ENCODE data around the gene LIN7B. TPM values are rescaled to one million over a fixed set of nuclear protein-coding genes. Genes with fewer than 3 reads are reported as not detected.

LIN7B gene
- total and polyA plus RNA-seq, 2 of the 8 experiments (the other 6 are each of a cell fraction or from before 2014, with no cell fraction given): 4.1 to 4.2 TPM

- no peak for TF ChIP-seq HDAC6 (IDR thresholded peaks at IDR 0.05; ENCODE audit: low read depth, low read length)
- TF ChIP-seq SUZ12 (IDR thresholded peaks at IDR 0.05; ENCODE audit: low read length): no peak
- TF ChIP-seq RFX5 (IDR thresholded peaks at IDR 0.05; ENCODE audit: borderline replicate concordance, low read depth, low read length): no peak
- TF ChIP-seq CHD1 (IDR thresholded peaks at IDR 0.05; ENCODE audit: low read depth, low read length): no peak
- no peak for TF ChIP-seq POU5F1 (IDR thresholded peaks at IDR 0.05; ENCODE audit: low read depth, low read length)
- no peak for TF ChIP-seq HDAC2 (IDR thresholded peaks at IDR 0.05; ENCODE audit: borderline replicate concordance in 1 of 2, low read depth in 2 of 2, low read length in 2 of 2)
- no peak for TF ChIP-seq SP4 (IDR thresholded peaks at IDR 0.05; ENCODE audit: low read length)
- TF ChIP-seq CBX8 (IDR thresholded peaks at IDR 0.05; ENCODE audit: borderline replicate concordance, low read depth, low read length): no peak
- no peak for TF ChIP-seq E2F6 (IDR thresholded peaks at IDR 0.05)
- POLR2A ChIA-PET (ENCODE audit: partially characterized antibody): interaction anchor here (1.4 kb wide), 1 partner anchor 10 kb away, joined by 4 read pairs; the partner anchor contains the start of gene CGB7
Observed at GRCh38 chr19:49067554-49067953, 46.6 kb upstream of the LIN7B start.

More at GRCh38 chr19:49067554-49067953, 46.6 kb upstream of the LIN7B start:
- H2BK15ac ChIP-seq (ENCODE audit: low read length): no peak overlapping the region
- no peak overlapping the region for H2BK20ac ChIP-seq (ENCODE audit: low read length)
- WGBS, 2 experiments (ENCODE audit: extremely low coverage in 1 of 2, insufficient coverage in 1 of 2, insufficient read length in 1 of 2, insufficient replicate concordance in 2 of 2, low coverage in 1 of 2, low lambda C conversion rate in 2 of 2, missing lambda C conversion rate in 1 of 2): 88% methylated on average over 3 of the region's 3 CpGs; no CpG with 5 or more reads in 1 of the 2 experiments
- no peak overlapping the region for H3K4me2 ChIP-seq (ENCODE audit: insufficient read depth in 1 of 2, low read depth in 2 of 2, low read length in 2 of 2)
- peaks cover 8% of the 10 kb centered on the region for H3K23me2 ChIP-seq (ENCODE audit: low read depth, low read length)
- peaks cover 0 to 4% (median 0%) of the 10 kb centered on the region in 4 experiments; a peak in 1 of 8 replicates for H3K36me3 ChIP-seq (ENCODE audit: control insufficient read depth in 2 of 4, insufficient read depth in 4 of 4, low read length in 3 of 4)
- H2BK12ac ChIP-seq (ENCODE audit: low read depth, low read length): no peak overlapping the region
- H4K91ac ChIP-seq (replicated peaks; ENCODE audit: insufficient read length, low read length): no peak overlapping the region
- H3K23ac ChIP-seq (ENCODE audit: insufficient read length): no peak overlapping the region
- H3K4me3 ChIP-seq (ENCODE audit: extremely low read depth in 1 of 4, insufficient read depth in 2 of 4, low read depth in 3 of 4, low read length in 4 of 4): no peak overlapping the region
- no peak overlapping the region for H2BK120ac ChIP-seq (replicated peaks; ENCODE audit: low read depth, low read length)
- H3K79me2 ChIP-seq (ENCODE audit: control insufficient read depth in 1 of 2, insufficient read depth in 2 of 2, low read length in 2 of 2): no peaks in the 10 kb centered on the region
- H3K9ac ChIP-seq (replicated peaks in 1 of 4; ENCODE audit: extremely low read depth in 1 of 4, low read depth in 3 of 4, low read length in 3 of 4): no peak overlapping the region
- H3K14ac ChIP-seq (ENCODE audit: insufficient read length): no peak overlapping the region
- no peak overlapping the region for H2AFZ ChIP-seq (ENCODE audit: low read length)
- H3K79me1 ChIP-seq (ENCODE audit: low read depth, low read length): no peaks in the 10 kb centered on the region
- H4K8ac ChIP-seq (ENCODE audit: extremely low read depth, insufficient read depth, low read length): no peak overlapping the region
- H3K9me3 ChIP-seq (ENCODE audit: insufficient read depth in 2 of 2, low read depth in 1 of 2, low read length in 1 of 2): peaks cover 0 to 5% of the 10 kb centered on the region in 2 experiments; a peak in 1 of 4 replicates
- FAIRE-seq (no peak), DNase-seq (ENCODE audit: low read depth in 1 of 2, low spot score in 2 of 2) (no peak)
- CTCF ChIA-PET (ENCODE audit: partially characterized antibody): interaction anchor here (1.3 to 1.5 kb wide), 2 partner anchors 70 to 158 kb away, joined by 3 to 5 read pairs; no protein-coding TSS in a partner anchor
- no peak overlapping the region for H2AK5ac ChIP-seq (ENCODE audit: low read depth, low read length)
- no peak overlapping the region for H3K56ac ChIP-seq (replicated peaks; ENCODE audit: insufficient read length, low read depth, low read length)
- H3K4ac ChIP-seq (replicated peaks; ENCODE audit: insufficient read length, low read depth, low read length): no peak overlapping the region
- peaks cover 0 to 24% (median 17%) of the 10 kb centered on the region in 4 experiments; a peak in 6 of 7 replicates for H3K4me1 ChIP-seq (replicated peaks in 1 of 4; ENCODE audit: control insufficient read depth in 3 of 4, insufficient read depth in 4 of 4, low read length in 3 of 4)
- no peaks in the 10 kb centered on the region for H4K20me1 ChIP-seq (replicated peaks in 1 of 2; ENCODE audit: control insufficient read depth in 1 of 2, insufficient read depth in 2 of 2, low read length in 2 of 2)
- no peak overlapping the region for H4K5ac ChIP-seq (ENCODE audit: insufficient read length, low read depth, low read length)
- no peak overlapping the region for H3K27ac ChIP-seq (ENCODE audit: low read depth, low read length)
- H2BK5ac ChIP-seq (ENCODE audit: low read depth, low read length): no peak overlapping the region
- no peak overlapping the region for H3K18ac ChIP-seq (ENCODE audit: extremely low read depth, low read length)
- H3K27me3 ChIP-seq (replicated peaks in 1 of 4; ENCODE audit: control insufficient read depth in 3 of 4, extremely low read depth in 1 of 4, insufficient read depth in 3 of 4, low read length in 3 of 4): peaks cover 16 to 66% (median 57%) of the 10 kb centered on the region in 4 experiments
